NCI-H446 treated with DMSO at 0.1 percent for 48 hours (cell line): Measurements from ENCODE around the gene STYK1.
"Not testable (repeated sequence)": the region's sequence is repeated elsewhere in the genome, so short reads cannot be mapped to it uniquely, and the experiment has no call there.

ENCODE experiments used
- DNase-seq: peaks from one replicate; lab custom pipeline; 2025; lab: John Stamatoyannopoulos, UW

STYK1 gene

GRCh38 chr12:10688042-10688441 lies 14.2 kb upstream of the STYK1 start:
- DNase-seq = no peak

DNA sequence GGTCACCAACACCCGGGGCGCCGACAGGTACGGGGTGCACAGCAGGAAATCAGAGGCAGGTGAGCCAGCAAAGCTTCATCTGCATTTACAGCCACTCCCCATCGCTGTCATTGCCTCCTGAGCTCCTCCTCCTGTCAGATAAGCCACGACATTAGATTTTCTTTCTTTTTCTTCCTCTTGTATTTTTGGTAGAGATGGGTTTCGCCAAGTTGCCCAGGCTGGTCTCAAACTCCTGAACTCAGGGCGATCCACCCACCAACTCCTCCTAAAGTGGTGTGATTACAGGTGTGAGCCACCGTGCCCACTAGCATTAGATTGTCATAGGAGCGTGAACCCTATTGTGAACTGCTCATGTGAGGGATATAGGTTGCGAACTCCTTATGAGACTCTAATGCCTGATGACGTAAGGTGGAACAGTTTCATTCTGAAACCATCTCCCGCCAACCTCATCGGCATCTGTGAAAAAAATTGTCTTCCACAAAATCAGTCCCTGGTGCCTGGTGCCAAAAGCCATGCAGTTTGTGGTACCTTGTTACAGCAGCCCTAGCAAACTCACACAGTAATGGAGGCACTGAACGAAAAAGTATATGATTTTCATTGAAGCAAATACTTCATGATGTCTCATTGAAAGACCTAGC lies 1.5 kb downstream of the STYK1 start:
- no peak for DNase-seq

GRCh38 chr12:10669533-10669932 lies 4.3 kb downstream of the STYK1 start:
- DNase-seq = no peak

DNA sequence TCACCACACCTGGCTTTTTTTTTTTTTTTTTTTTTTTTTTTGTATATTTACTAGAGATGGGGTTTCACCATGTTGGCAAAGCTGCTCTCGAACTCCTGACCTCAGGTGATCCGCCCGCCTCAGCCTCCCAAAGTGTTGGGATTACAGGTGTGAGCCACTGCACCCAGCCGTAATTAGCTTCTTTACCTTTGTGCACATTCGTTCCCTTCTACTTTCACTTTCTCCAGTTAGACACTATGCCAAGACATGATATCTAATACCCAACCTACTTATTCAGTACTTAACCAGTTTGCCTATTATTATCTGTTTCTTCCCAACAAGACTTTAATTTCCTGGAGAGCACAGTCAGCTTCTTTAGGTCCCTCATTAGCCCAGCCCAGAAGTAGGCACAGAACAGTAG lies 5.3 kb downstream of the STYK1 start:
- no peak for DNase-seq

GRCh38 chr12:10667581-10667980 lies 6.3 kb downstream of the STYK1 start:
- no peak for DNase-seq

DNA sequence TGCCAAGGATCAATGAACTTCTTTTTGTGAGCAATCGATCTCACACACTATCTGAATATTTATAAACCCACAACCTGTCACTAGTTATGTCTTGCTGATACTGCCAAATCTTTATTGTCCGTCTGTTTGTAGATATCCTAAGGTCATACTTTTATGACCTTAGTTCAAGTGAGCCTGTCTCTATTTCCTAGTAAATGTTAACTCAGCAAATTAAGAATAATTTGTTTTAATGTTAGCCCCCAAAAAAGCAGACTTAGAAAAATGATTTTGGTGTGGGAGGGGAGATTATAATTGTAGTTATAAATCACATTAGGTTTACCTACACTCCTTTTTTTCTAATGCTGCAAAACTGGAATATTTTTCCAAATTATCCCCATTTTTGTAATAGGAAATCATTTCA lies 9.4 kb downstream of the STYK1 start:
- no peak for DNase-seq

DNA sequence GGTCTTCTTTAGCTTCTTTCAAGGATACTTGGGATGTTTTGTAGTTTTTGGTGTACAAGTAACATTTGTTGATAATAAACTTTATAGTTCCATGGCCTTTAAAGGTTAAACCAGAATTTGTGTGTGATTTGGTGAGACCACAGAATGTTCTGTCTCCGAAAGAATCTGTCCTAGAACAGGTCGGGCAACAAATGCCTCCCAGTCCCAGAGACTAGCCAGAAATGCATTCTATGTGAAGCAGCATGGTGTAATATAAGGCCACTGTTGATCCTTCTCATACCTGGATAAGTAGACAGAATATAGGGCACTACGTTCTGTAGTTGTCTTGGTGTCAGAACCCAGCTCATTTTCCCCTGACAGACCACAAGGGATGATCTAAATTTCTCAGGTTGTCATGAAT lies 10.0 kb downstream of the STYK1 start:
- DNase-seq = no peak

DNA sequence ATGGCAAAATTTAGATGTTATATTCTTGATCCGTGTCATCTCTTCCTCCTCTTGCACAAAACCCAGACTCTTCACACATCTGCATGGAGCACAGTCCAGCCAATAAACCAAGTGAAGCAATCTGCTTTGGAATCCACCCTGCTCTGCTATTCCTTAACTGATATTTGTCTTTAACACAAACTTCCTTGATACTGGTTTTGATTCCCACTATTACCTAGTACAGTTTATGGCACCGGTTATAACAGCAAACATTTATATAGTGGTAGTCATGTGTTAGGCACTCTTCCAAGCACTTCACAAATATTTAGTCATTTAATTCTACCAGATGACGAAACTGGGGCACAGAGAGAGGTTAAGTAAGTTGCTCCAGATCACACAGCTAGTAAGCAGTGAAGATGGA lies 12.5 kb downstream of the STYK1 start:
- DNase-seq = no peak

DNA sequence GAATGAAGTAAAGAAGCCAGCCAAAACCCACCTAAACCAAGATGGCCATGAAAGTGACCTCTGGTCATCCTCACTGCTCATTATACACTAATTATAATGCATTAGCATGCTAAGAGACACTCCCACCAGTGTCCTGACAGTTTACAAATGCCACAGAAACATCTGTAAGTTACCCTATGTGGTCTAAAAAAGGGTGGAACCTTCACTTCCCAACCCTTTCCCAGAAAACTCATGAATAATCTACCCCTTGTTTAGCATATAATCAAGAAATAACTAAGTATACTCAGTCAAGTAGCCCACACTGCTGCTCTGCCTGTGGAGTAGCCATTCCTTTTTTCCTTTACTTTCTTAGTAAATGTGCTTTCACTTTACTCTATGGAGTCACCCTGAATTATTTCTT lies 19.8 kb downstream of the STYK1 start:
- DNase-seq = no peak

DNA sequence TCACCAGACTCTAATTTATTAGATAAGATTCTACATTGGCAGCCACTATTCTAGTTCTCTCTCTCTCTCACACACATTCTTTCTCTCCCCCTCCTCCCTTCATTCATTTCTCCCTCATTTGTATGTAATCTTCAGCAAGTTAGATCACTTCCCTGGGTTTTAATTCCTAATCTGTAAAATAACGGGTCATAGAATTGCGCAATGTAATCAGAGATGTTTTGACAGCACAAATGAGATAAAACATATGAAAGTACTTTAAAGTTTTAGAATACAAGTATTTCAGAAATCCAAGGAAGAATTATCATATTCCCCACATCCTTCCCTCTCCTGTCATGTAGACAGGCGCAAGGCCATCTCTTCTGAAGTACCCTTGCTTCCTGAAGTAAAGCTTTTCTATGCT lies 21.7 kb downstream of the STYK1 start:
- DNase-seq = no peak

DNA sequence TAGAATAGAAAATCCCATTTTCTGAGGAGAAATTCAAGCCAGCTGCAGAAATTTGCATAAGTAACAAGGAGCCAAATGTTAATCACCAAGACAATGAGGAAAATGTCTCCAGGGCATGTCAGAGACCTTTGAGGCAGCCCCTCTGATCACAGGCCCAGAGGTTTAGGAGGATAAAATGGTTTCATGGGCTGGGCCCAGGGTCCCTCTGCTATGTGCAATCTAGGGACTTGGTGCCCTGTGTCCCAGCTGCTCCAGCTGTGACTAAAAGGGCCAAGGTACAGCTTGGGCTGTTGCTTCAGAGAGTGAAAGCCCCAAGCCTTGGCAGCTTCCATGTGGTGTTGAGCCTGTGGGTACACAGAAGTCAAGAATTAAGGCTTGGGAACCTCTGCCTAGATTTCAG lies 27.3 kb downstream of the STYK1 start:
- DNase-seq = not testable (repeated sequence)

DNA sequence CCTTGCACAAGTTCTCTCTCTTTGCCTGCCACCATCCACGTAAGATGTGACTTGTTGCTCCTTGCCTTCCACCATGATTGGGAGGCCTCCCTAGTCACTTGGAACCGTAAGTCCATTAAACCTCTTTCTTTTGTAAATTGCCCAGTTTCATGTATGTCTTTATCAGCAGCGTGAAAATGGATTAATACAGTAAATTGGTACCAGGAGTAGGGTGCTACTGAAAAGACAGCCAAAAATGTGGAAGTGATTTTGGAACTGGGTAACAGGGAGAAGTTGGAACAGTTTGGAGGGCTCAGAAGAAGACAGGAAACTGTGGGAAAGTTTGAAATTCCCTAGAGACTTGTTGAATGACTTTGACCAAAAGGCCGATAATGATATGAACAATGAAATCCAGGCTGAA lies 27.9 kb downstream of the STYK1 start:
- no peak for DNase-seq

GRCh38 chr12:10641735-10642500 lies 31.9 kb downstream of the STYK1 start:
- no peak for DNase-seq

GRCh38 chr12:10638728-10639127 lies 35.1 kb downstream of the STYK1 start:
- no peak for DNase-seq

DNA sequence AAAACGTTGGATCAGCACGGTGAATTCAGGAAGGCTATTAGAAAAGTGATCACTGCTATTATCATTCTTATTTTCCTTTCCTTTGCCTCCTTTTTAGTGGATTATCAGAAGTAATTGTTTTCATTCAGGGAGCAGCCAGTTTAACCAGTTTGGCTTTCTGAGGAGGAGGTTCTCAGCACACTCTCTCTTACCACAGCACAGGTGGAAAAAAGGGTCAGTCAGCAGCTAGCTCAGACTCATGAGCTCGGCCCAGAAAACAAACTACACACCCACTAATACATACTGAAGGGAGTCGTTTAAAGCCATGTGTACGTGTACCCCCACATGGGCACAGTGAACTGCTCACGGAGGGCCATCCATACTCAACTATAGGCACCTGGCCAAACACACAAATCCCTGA lies 37.2 kb downstream of the STYK1 start:
- no peak for DNase-seq

DNA sequence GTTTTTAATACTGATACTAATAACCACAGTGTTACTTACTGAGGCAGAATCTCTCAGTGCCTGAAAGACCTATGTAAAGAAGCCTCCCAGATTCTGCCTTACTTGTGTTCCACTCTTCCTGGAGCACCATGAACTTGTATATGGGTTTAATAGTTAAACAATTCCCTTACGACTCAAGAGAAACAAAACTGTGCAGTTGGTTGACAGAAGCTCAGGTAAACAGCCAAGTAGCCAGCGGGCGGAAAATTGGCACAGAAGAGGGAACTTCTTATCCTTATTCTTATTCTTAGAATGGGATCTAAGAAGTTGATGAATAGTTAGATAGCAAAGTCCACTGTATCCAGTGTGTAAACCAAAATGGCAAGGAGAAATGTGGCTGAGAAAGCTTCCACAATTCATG lies 37.7 kb downstream of the STYK1 start:
- no peak for DNase-seq

GRCh38 chr12:10635306-10635705 lies 38.5 kb downstream of the STYK1 start:
- DNase-seq = no peak

GRCh38 chr12:10634427-10634826 lies 39.4 kb downstream of the STYK1 start:
- DNase-seq = no peak

- DNase-seq = no peak
These were observed 40.3 kb downstream of the STYK1 start for GRCh38 chr12:10633541-10633940.

- DNase-seq = no peak
These were observed 41.6 kb downstream of the STYK1 start for GRCh38 chr12:10632226-10632625.

GRCh38 chr12:10624605-10625004 lies 49.2 kb downstream of the STYK1 start:
- no peak for DNase-seq

DNA sequence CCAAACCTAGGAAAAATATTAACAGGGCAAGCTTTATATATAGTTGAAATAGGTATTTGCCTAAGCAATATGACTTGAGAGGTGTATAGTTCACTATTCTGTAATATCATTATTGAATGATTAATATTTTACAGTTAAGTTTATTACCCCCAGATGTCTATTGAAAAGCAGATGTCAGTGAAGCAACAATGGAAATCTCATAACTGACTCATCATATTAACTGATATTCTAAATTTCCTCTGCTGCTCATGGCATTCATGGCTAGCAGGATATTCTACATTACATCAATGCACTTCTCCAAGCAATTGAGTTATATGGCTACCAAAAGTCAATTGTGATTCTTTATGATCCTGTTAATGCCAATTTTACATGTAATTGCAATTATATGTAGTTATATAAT lies 50.7 kb downstream of the STYK1 start:
- no peak for DNase-seq

DNA sequence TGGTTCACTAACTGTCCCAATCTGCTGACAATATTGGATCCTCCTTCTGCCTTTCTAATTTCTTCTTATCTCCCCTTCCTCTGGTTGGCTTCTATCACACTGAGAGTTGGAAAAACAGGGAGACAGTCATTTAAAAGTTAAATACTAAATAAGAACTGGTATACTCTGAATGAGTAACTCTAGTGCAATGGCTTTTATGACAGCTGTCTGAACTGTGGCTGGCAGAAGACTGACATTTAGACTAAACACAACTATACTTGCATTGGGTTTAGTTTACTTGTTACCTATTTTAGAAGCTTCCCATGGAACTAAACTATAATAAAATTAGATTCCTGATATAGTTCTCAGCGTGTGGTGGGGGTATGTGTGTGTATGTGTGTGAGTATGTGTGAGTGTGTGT lies 52.6 kb downstream of the STYK1 start:
- DNase-seq = no peak
